Pancreas (tissue), 10 donors: ENCODE measurements around the gene DNM3. TPM values are rescaled to one million over a fixed set of nuclear protein-coding genes. Genes with fewer than 3 reads are reported as not detected.

Experiments
- ATAC-seq, 4 donors: fragments of 200-7000 bp; cut with Tn5 transposase; one replicate each; pipeline versions ENCODE4 v1.8.0 to v1.9.1; 2020; ENCODE audit warnings: mild to moderate bottlenecking in 4 of 4, moderate library complexity in 4 of 4
- DNase-seq, 6 donors: peaks; one replicate each; pipeline ENCODE4 v3.0.0-alpha.2; 2020
- FAIRE-seq: peaks from 2 replicates; lab custom pipeline; 2012; peaks lifted over from hg19 to GRCh38; lab: Jason Lieb, UNC
- H3K27ac ChIP-seq, 4 donors: fragments of 200-600 bp; sonication (generic); 1 replicate in 3 of 4; 2 replicates in 1 of 4; pipeline versions ENCODE4 v1.5.0 to v1.8.0; 2020
- H3K27me3 ChIP-seq, 4 donors: fragments of 200-600 bp; one replicate each; pipeline ENCODE4 v1.8.0; 2021
- H3K36me3 ChIP-seq, 3 donors: fragments of 200-600 bp; sonication (generic) in 1 of 3; one replicate each; pipeline versions ENCODE4 v1.5.0 to v1.8.0; 2020 to 2021
- H3K4me1 ChIP-seq, 3 donors: fragments of 200-600 bp; one replicate each; pipeline ENCODE4 v1.8.0; 2021
- H3K4me3 ChIP-seq, 4 donors: fragments of 200-600 bp; sonication (generic) in 2 of 4; one replicate each; pipeline versions ENCODE4 v1.5.0 to v1.8.0; 2020 to 2021
- H3K9me3 ChIP-seq, 4 donors: fragments of 200-600 bp; one replicate each; pipeline ENCODE4 v1.8.0; 2021
- WGBS, 2 donors: extraction: QIAGEN DNeasy Blood & Tissue Kit; methylation state at CpG; one replicate each; pipeline ENCODE4 v1.1.7; 2013; 5-methylcytosine and 5-hydroxymethylcytosine counted together
- intact Hi-C, 3 donors: fragments of 100-400 bp; cut with DNase I; formaldehyde crosslinking; loops; one replicate each; pipeline versions ENCODE4 v1.11.1 to v1.14.2; 2022
- polyA plus RNA-seq, 2 donors: library from polyadenylated mRNA; stranded (reverse); fragments of 200-250 nt; gene quantifications; one replicate each; pipeline ENCODE4 v1.2.3, GENCODE V29; 2013
- total RNA-seq, 6 donors: library from RNA; stranded (reverse); fragmentation: NEBNext Ultra II Directional in 4 of 6; extraction: Animal tissue kit (Norgen Biotek cat#: 25700) in 4 of 6; gene quantifications; one replicate each; pipeline versions ENCODE4 v1.2.1 to v1.2.4, GENCODE V29; 2021 to 2023
- TF ChIP-seq, protein P1 (sequence below), 4 donors: fragments of 200-600 bp; sonication (generic) in 3 of 4; IDR thresholded peaks; one replicate each; pipeline versions ENCODE4 v1.5.0 to v1.8.0; 2021; ENCODE audit warnings: antibody characterized with exemption in 4 of 4
- donor health status: healthy with polysubstance abuse.
- donor health status: DM: no; HTN: no; CAD: no; lungs with moderate emphysema.
- donor health status: DM: no; HTN: no; CAD: no.
- donor health status: control.
- donor health status: control.
- donor health status: Bipolar disorder and iron deficiency.
- donor health status: DM: yes; HTN: yes; CAD: no.
- donor health status: DM: no; HTN: no; CAD: no.
- donor health status: DM: no; HTN: no; CAD: no.
- donor health status: DM: yes; HTN: yes; CAD: no.

Gene DNM3
- total and polyA plus RNA-seq, 8 donors: 0.40 to 1.3 (median 0.78) TPM

DNA sequence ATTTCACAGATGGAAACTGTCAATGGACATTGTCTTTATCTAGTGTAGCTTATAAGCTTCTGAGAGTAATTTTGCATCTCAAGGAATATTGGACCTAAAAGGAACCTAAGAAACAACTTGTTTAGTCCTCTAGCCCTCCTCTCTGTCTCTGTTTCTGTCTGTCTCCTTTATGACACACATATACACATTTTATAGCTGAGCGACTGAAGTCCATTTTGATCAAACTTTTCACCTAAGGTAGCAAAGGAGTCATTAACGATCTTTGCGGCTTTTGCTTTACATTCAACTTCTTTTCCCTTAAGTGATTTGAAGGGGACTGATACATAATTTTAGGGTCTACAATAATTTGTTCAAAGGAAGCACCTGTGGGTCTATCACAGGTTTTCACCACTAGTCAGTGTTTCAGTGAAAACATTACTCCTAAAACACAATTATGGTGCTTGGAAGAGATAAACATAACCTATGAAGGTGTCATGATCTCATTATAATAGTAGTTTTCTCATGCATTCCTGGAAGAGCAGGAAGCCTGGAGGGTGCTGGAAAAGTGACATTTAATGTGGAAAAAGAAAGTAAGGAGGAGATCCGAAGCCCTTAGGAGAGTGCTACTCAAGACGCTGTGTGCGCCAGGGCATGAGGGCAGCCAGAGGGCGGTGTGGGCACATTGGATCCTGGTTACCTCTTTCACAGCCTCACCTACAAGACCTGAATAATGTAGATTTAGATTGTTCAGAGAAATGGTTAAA lies 248.6 kb downstream of the DNM3 start:
- WGBS, 2 donors: 58 to 59% methylated on average over 7 of the region's 7 CpGs
- intact Hi-C loops: loop anchor here in 1 of 3 donors (5.0 kb wide), 1 partner anchor 307 kb away; no protein-coding TSS in a partner anchor
- H3K36me3 ChIP-seq: no peaks in the 10 kb centered on the region
- H3K4me3 ChIP-seq: no peak overlapping the region
- peaks cover 0 to 6% (median 6%) of the 10 kb centered on the region in 3 donors for H3K4me1 ChIP-seq
- TF ChIP-seq, protein P1, sequence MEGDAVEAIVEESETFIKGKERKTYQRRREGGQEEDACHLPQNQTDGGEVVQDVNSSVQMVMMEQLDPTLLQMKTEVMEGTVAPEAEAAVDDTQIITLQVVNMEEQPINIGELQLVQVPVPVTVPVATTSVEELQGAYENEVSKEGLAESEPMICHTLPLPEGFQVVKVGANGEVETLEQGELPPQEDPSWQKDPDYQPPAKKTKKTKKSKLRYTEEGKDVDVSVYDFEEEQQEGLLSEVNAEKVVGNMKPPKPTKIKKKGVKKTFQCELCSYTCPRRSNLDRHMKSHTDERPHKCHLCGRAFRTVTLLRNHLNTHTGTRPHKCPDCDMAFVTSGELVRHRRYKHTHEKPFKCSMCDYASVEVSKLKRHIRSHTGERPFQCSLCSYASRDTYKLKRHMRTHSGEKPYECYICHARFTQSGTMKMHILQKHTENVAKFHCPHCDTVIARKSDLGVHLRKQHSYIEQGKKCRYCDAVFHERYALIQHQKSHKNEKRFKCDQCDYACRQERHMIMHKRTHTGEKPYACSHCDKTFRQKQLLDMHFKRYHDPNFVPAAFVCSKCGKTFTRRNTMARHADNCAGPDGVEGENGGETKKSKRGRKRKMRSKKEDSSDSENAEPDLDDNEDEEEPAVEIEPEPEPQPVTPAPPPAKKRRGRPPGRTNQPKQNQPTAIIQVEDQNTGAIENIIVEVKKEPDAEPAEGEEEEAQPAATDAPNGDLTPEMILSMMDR (IDR thresholded peaks at IDR 0.05): peak; percentile 20 to 67 (median 62)
- H3K9me3 ChIP-seq: no peaks in the 10 kb centered on the region
- H3K27me3 ChIP-seq: no peaks in the 10 kb centered on the region
- DNase-seq: peak; percentile 35 to 79 (median 57)
- no peak overlapping the region for H3K27ac ChIP-seq
- peak; percentile 81 to 99 (median 96) for ATAC-seq
- peak; percentile 71 for FAIRE-seq

DNA sequence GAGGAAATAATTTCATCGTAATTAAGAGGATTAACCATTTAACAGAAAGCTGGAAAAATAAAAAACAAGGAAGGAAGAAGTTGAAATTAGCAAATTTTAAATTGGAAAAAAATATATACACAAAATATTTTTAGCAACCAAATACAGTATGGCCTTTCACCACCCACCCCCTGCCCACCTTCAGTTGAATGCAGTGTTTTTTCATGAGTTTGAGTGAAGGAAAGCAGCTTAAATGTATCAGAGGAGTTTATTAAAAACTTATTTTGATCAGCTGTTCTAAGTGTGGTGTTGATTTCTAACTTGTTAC lies 249.2 kb downstream of the DNM3 start:
- intact Hi-C loops: loop anchor here in 1 of 3 donors (5.0 kb wide), 1 partner anchor 307 kb away; no protein-coding TSS in a partner anchor
- Histone ChIP-seq H3K27me3 (no peaks in the 10 kb centered on the region), H3K4me1 (peaks cover 0 to 4% (median 2%) of the 10 kb centered on the region in 3 donors), H3K4me3 (no peak overlapping the region), H3K9me3 (no peaks in the 10 kb centered on the region), H3K27ac (no peak overlapping the region), H3K36me3 (no peaks in the 10 kb centered on the region)
- 8 to 11% methylated on average over 1 of the region's 1 CpG for WGBS, 2 donors
- no peak for DNase-seq
- FAIRE-seq: no peak
- ATAC-seq: no peak
- TF ChIP-seq, protein P1 (IDR thresholded peaks at IDR 0.05): peak in 1 of 4 donors; percentile 1

DNA sequence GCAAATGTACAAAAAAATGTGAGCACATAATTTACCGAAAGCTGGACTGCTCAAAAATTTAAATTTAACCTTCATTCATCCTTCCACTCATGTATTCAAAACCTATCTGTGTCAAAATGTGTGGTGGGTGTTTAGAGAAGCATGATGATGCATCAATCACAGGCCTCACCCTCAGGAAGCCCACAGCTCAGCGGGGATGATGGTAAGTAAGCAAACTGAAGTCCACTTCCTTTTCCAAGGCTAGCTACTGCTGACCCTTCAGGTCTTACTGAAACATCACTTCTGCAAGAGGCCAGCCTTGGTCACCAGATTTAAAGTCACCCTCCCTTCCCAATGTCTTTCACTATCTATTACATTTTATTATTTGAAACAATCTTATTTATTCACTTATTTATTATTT lies 254.5 kb downstream of the DNM3 start:
- no peaks in the 10 kb centered on the region for H3K4me1 ChIP-seq
- FAIRE-seq (no peak), ATAC-seq (no peak), DNase-seq (no peak)
- intact Hi-C loops: no loop called here
- 94% methylated on average over 2 of the region's 2 CpGs for WGBS, 2 donors
- no peak overlapping the region for H3K4me3 ChIP-seq
- no peak overlapping the region for H3K27ac ChIP-seq
- H3K9me3 ChIP-seq: no peaks in the 10 kb centered on the region
- TF ChIP-seq, protein P1 (IDR thresholded peaks at IDR 0.05): no peak
- H3K36me3 ChIP-seq: no peaks in the 10 kb centered on the region
- H3K27me3 ChIP-seq: no peaks in the 10 kb centered on the region

DNA sequence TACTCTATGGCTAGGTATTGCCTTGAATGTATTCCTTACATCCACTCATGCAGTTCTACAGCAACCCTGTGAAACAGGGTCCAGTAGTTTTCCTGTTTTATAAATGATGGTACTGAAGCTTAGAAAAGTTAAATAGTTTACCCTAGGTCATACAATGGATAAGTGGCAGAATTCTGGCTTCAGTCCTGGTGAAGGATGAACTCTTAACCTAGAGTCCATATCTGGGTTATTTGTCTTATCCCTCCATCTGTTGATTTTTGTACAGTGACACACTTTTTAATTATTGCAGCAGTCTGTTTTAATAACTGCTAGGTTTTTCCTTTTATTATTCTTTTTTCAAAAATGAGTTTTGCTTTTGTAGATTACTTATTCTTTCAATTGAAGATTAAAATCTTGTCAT lies 263.9 kb downstream of the DNM3 start:
- intact Hi-C loops: no loop called here
- ATAC-seq: no peak
- H3K36me3 ChIP-seq: no peaks in the 10 kb centered on the region

More for the DNA sequence above, 263.9 kb downstream of the DNM3 start:
- no peaks in the 10 kb centered on the region for H3K27me3 ChIP-seq
- no peaks in the 10 kb centered on the region for H3K4me1 ChIP-seq
- FAIRE-seq (no peak), DNase-seq (no peak)
- H3K4me3 ChIP-seq: no peak overlapping the region
- no peak overlapping the region for H3K27ac ChIP-seq
- TF ChIP-seq, protein P1 (IDR thresholded peaks at IDR 0.05): no peak
- H3K9me3 ChIP-seq: no peaks in the 10 kb centered on the region
